Astrocyte (in vitro differentiated cells and primary cell): ENCODE data around the gene NDFIP2.

Source experiments
- CTCF ChIP-seq: IDR thresholded peaks from 2 replicates; pipeline ENCODE4 v1.5.1; 2011; ENCODE audit warnings: low read depth, mild to moderate bottlenecking, inconsistent platforms, low read length, moderate library complexity; ENCODE audit not compliant: insufficient read depth
- EZH2 ChIP-seq: IDR thresholded peaks from 2 replicates; pipeline ENCODE4 v1.6.1; 2012; ENCODE audit warnings: mild to moderate bottlenecking, low read length, inconsistent platforms; ENCODE audit not compliant: insufficient read depth

- TF ChIP-seq CTCF (no peak), EZH2 (no peak)
Observed at GRCh38 chr13:79481685-79482052, 714 bp downstream of the NDFIP2 start.
